Measurements from ENCODE around the gene ANKRD36.
"Not testable (repeated sequence)": the region's sequence is repeated elsewhere in the genome, so short reads cannot be mapped to it uniquely, and the experiment has no call there.

Gene ANKRD36

GRCh38 chr2:97293687-97294086, 180.7 kb downstream of the ANKRD36 start:
- DNase-seq (ENCODE audit: low read depth), result not testable (repeated sequence)

All from fibroblast of gingiva (primary cell).